RWPE1 (cell line): ENCODE results near the gene CD2BP2.
"Not testable (repeated sequence)": the region's sequence is repeated elsewhere in the genome, so short reads cannot be mapped to it uniquely, and the experiment has no call there.

ENCODE experiments used
- CTCF ChIA-PET: fragments of 350-600 bp; sonication (Branson Sonifier 250); formaldehyde crosslinking; extraction: SDS; loops from one replicate; lab custom pipeline; 2021; lab: Yijun Ruan, JAX
- POLR2A ChIA-PET: fragments of 400-600 bp; formaldehyde crosslinking; extraction: SDS; loops from one replicate; lab custom pipeline; 2020; ENCODE audit warnings: antibody characterized with exemption; ENCODE audit not compliant: low non-redundant PET; lab: Yijun Ruan, JAX
- DNase-seq: peaks from one replicate; pipeline ENCODE4 v3.0.0; 2012; ENCODE audit warnings: low spot score
- H3K27ac ChIP-seq: fragments of 450-650 bp; 2 replicates; pipeline ENCODE4 v1.5.1; 2017
- CTCF ChIP-seq: fragments of 450-650 bp; conservative IDR thresholded peaks from 2 replicates; pipeline ENCODE4 v1.5.1; 2017; ENCODE audit warnings: low read depth, mild to moderate bottlenecking

The CD2BP2 gene

GRCh38 chr16:30348929-30349328 lies 6.2 kb downstream of the CD2BP2 start:
- DNase-seq = no peak
- ChIA-PET CTCF (no interaction called here), POLR2A (no interaction called here)
- no peak overlapping the region for H3K27ac ChIP-seq
- no peak for TF ChIP-seq CTCF

- POLR2A ChIA-PET = no interaction called here
- TF ChIP-seq CTCF = no peak
- CTCF ChIA-PET = no interaction called here
- H3K27ac ChIP-seq = no peak overlapping the region
- no peak for DNase-seq
Measured at GRCh38 chr16:30348113-30348512, 7.0 kb downstream of the CD2BP2 start.

GRCh38 chr16:30346286-30346685 lies 8.8 kb downstream of the CD2BP2 start:
- TF ChIP-seq CTCF = no peak
- H3K27ac ChIP-seq = no peak overlapping the region
- ChIA-PET POLR2A (no interaction called here), CTCF (no interaction called here)
- no peak for DNase-seq

GRCh38 chr16:30343491-30343820 lies 11.7 kb downstream of the CD2BP2 start:
- DNase-seq, H3K27ac ChIP-seq, CTCF ChIA-PET, POLR2A ChIA-PET: not testable (repeated sequence)

GRCh38 chr16:30342751-30343490 lies 12.2 kb downstream of the CD2BP2 start:
- no peak overlapping the region for H3K27ac ChIP-seq
- no peak for TF ChIP-seq CTCF
- POLR2A ChIA-PET = no interaction called here
- no peak for DNase-seq
- CTCF ChIA-PET = interaction anchor here (0.6 kb wide), 1 partner anchor 202 kb away, joined by 5 read pairs; no protein-coding TSS in a partner anchor

GRCh38 chr16:30341971-30342370 lies 13.1 kb downstream of the CD2BP2 start:
- DNase-seq, POLR2A ChIA-PET, H3K27ac ChIP-seq: not testable (repeated sequence)
- CTCF ChIA-PET = interaction anchor here (0.7 kb wide), 1 partner anchor 12 kb away, joined by 4 read pairs; no protein-coding TSS in a partner anchor

- POLR2A ChIA-PET = no interaction called here
- CTCF ChIA-PET = interaction anchor here (0.7 kb wide), 1 partner anchor 19 kb away, joined by 4 read pairs; no protein-coding TSS in a partner anchor
- no peak overlapping the region for H3K27ac ChIP-seq
- no peak for DNase-seq
- no peak for TF ChIP-seq CTCF
Measured at GRCh38 chr16:30340621-30341020, 14.5 kb downstream of the CD2BP2 start.

- CTCF ChIA-PET, POLR2A ChIA-PET, H3K27ac ChIP-seq, DNase-seq: not testable (repeated sequence)
Measured at GRCh38 chr16:30338715-30339114, 16.4 kb downstream of the CD2BP2 start.

- POLR2A ChIA-PET, H3K27ac ChIP-seq, CTCF ChIA-PET, DNase-seq: not testable (repeated sequence)
Measured at GRCh38 chr16:30337964-30338357, 17.1 kb downstream of the CD2BP2 start.
